ENCODE measurements around the gene ALDH4A1. TPM values are rescaled to one million over a fixed set of nuclear protein-coding genes. Genes with fewer than 3 reads are reported as not detected.

The ALDH4A1 gene
- total and polyA plus RNA-seq, 9 of the 15 experiments (the other 6 are each of a cell fraction or from before 2014, with no cell fraction given): 0.27 to 31.4 (median 16.6) TPM

DNA sequence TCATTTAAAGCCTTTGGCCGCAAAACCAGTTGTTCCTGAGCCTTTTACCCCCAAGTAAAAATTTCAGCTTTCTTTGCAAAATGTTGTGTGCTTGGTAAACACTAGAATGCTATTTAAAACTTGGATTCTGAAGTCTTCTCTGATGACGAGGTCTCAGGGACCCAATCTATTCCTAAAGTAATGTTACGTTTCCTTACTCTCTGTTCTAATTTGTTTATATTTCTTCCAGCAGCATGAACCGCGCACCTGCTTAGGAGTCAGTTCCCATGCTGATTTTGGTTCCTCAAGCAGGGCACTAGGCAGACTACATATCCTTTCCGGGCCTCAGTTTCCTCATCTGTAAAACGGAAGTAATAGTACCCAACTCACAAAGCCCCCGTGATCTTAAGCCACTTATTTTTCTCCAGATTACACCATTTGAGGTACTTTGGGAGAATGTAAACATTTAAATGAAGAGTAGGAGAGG, 969 bp upstream of the ALDH4A1 start:
- ChIA-PET POLR2A (interaction anchor here (0.8 to 1.9 kb wide), 6 partner anchors 11 to 758 kb away, joined by 3 to 13 read pairs (median 4); partner anchors contain the start of genes EMC1 and MRTO4), CTCF (ENCODE audit: low intra/inter-chr PET ratio) (interaction anchor here (1.9 kb wide), 1 partner anchor 10 kb away, joined by 7 read pairs; no protein-coding TSS in a partner anchor)
- Histone ChIP-seq H3K27ac (ENCODE audit: extremely low read depth, low read depth, low read length) (peak overlapping the region; percentile 92), H3K4me2 (ENCODE audit: insufficient read depth, low read length) (peak overlapping the region; percentile 80), H4K20me1 (replicated peaks; ENCODE audit: control insufficient read depth, insufficient read depth, low read length) (0 out of 2 replicates have a peak, but pooled peaks cover 2% of the 10 kb centered on the region), H3K9me1 (ENCODE audit: control insufficient read depth, insufficient read depth, low read length) (no peaks in the 10 kb centered on the region), H3K4me1 (replicated peaks in 1 of 2; ENCODE audit: control insufficient read depth in 2 of 2, insufficient read depth in 2 of 2, low read length in 2 of 2) (peaks cover 36% of the 10 kb centered on the region in 2 experiments), H3K9ac (ENCODE audit: insufficient read depth in 1 of 2, low read depth in 2 of 2, low read length in 2 of 2) (peak overlapping the region; percentile 89), H3K79me2 (ENCODE audit: control insufficient read depth, insufficient read depth, low read length) (peaks cover 11% of the 10 kb centered on the region; the same call in 1 of the 3 replicates), H3K27me3 (ENCODE audit: control insufficient read depth in 2 of 2, insufficient read depth in 2 of 2, low read length in 2 of 2) (no peaks in the 10 kb centered on the region), H3K9me3 (replicated peaks; ENCODE audit: control insufficient read depth, insufficient read depth, low read depth, low read length) (no peaks in the 10 kb centered on the region), H3K36me3 (ENCODE audit: control insufficient read depth, insufficient read depth, low read length) (no peaks in the 10 kb centered on the region), H3K4me3 (peak overlapping the region; percentile 77), H2AFZ (ENCODE audit: low read depth, low read length) (peak overlapping the region; percentile 99)
- FAIRE-seq (no peak), DNase-seq (ENCODE audit: extremely low read depth in 1 of 4, low spot score in 3 of 4) (no peak), ATAC-seq (no peak)
- BruUV-seq (replicated peaks): TSS peak; percentile 84
- in situ Hi-C loops (cut with MboI): loop anchor here (10.0 kb wide), 1 partner anchor 321 kb away; no protein-coding TSS in a partner anchor
- 10% methylated on average over 8 of the region's 8 CpGs for whole genome bisulfite sequencing (ENCODE audit: insufficient coverage, low coverage, missing lambda C conversion rate)
- intact Hi-C loops (cut with micrococcal nuclease): loop anchor here (10.0 kb wide), 1 partner anchor 751 kb away; no protein-coding TSS in a partner anchor
- TF ChIP-seq SETDB1 (IDR thresholded peaks at IDR 0.05; ENCODE audit: low read length) (no peak), NELFE (IDR thresholded peaks at IDR 0.05; ENCODE audit: insufficient read depth, insufficient read length) (no peak), ETV1 (tag; conservative IDR thresholded peaks at IDR 0.05; ENCODE audit: low read depth) (peak; percentile 34), CHD4 (IDR thresholded peaks at IDR 0.05; ENCODE audit: insufficient read depth, insufficient replicate concordance, low read depth, low read length, poor library complexity, severe bottlenecking) (peak; percentile 84), DPF2 (IDR thresholded peaks at IDR 0.05) (peak; percentile 28; the same call in 1 of the 2 replicates), HLTF (IDR thresholded peaks at IDR 0.05) (no peak), ZBTB17 (CRISPR knock-in tag; IDR thresholded peaks at IDR 0.05) (0 out of 2 replicates have a peak, but pooled peaks have one; percentile 5)
- TF ChIP-seq, protein P1, sequence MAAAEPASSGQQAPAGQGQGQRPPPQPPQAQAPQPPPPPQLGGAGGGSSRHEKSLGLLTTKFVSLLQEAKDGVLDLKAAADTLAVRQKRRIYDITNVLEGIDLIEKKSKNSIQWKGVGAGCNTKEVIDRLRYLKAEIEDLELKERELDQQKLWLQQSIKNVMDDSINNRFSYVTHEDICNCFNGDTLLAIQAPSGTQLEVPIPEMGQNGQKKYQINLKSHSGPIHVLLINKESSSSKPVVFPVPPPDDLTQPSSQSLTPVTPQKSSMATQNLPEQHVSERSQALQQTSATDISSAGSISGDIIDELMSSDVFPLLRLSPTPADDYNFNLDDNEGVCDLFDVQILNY (CRISPR knock-in tag; IDR thresholded peaks at IDR 0.05): no peak
- TF ChIP-seq, protein P2, sequence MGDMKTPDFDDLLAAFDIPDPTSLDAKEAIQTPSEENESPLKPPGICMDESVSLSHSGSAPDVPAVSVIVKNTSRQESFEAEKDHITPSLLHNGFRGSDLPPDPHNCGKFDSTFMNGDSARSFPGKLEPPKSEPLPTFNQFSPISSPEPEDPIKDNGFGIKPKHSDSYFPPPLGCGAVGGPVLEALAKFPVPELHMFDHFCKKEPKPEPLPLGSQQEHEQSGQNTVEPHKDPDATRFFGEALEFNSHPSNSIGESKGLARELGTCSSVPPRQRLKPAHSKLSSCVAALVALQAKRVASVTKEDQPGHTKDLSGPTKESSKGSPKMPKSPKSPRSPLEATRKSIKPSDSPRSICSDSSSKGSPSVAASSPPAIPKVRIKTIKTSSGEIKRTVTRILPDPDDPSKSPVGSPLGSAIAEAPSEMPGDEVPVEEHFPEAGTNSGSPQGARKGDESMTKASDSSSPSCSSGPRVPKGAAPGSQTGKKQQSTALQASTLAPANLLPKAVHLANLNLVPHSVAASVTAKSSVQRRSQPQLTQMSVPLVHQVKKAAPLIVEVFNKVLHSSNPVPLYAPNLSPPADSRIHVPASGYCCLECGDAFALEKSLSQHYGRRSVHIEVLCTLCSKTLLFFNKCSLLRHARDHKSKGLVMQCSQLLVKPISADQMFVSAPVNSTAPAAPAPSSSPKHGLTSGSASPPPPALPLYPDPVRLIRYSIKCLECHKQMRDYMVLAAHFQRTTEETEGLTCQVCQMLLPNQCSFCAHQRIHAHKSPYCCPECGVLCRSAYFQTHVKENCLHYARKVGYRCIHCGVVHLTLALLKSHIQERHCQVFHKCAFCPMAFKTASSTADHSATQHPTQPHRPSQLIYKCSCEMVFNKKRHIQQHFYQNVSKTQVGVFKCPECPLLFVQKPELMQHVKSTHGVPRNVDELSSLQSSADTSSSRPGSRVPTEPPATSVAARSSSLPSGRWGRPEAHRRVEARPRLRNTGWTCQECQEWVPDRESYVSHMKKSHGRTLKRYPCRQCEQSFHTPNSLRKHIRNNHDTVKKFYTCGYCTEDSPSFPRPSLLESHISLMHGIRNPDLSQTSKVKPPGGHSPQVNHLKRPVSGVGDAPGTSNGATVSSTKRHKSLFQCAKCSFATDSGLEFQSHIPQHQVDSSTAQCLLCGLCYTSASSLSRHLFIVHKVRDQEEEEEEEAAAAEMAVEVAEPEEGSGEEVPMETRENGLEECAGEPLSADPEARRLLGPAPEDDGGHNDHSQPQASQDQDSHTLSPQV (IDR thresholded peaks at IDR 0.05): 0 out of 2 replicates have a peak, but pooled peaks have one; percentile 18
- TF ChIP-seq, protein P3, sequence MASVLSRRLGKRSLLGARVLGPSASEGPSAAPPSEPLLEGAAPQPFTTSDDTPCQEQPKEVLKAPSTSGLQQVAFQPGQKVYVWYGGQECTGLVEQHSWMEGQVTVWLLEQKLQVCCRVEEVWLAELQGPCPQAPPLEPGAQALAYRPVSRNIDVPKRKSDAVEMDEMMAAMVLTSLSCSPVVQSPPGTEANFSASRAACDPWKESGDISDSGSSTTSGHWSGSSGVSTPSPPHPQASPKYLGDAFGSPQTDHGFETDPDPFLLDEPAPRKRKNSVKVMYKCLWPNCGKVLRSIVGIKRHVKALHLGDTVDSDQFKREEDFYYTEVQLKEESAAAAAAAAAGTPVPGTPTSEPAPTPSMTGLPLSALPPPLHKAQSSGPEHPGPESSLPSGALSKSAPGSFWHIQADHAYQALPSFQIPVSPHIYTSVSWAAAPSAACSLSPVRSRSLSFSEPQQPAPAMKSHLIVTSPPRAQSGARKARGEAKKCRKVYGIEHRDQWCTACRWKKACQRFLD (CRISPR knock-in tag; IDR thresholded peaks at IDR 0.05): 0 out of 2 replicates have a peak, but pooled peaks have one; percentile 24
- TF ChIP-seq, protein P4, sequence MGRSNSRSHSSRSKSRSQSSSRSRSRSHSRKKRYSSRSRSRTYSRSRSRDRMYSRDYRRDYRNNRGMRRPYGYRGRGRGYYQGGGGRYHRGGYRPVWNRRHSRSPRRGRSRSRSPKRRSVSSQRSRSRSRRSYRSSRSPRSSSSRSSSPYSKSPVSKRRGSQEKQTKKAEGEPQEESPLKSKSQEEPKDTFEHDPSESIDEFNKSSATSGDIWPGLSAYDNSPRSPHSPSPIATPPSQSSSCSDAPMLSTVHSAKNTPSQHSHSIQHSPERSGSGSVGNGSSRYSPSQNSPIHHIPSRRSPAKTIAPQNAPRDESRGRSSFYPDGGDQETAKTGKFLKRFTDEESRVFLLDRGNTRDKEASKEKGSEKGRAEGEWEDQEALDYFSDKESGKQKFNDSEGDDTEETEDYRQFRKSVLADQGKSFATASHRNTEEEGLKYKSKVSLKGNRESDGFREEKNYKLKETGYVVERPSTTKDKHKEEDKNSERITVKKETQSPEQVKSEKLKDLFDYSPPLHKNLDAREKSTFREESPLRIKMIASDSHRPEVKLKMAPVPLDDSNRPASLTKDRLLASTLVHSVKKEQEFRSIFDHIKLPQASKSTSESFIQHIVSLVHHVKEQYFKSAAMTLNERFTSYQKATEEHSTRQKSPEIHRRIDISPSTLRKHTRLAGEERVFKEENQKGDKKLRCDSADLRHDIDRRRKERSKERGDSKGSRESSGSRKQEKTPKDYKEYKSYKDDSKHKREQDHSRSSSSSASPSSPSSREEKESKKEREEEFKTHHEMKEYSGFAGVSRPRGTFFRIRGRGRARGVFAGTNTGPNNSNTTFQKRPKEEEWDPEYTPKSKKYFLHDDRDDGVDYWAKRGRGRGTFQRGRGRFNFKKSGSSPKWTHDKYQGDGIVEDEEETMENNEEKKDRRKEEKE (IDR thresholded peaks at IDR 0.05; ENCODE audit: borderline replicate concordance in 1 of 2, control insufficient read depth in 1 of 2, low read depth in 2 of 2, low read length in 1 of 2): no peak
